Heart left ventricle (tissue), 16 donors: ENCODE data around the gene RAP1B. TPM values are rescaled to one million over a fixed set of nuclear protein-coding genes. Genes with fewer than 3 reads are reported as not detected.

ENCODE experiments used
- ATAC-seq, 4 donors: fragments of 200-7000 bp; cut with Tn5 transposase; one replicate each; pipeline ENCODE4 v1.9.1; 2020 to 2022; ENCODE audit warnings: moderate library complexity in 4 of 4, mild to moderate bottlenecking in 3 of 4, moderate number of reproducible peaks in 1 of 4
- DNase-seq, 5 donors: peaks; one replicate each; pipeline ENCODE4 v3.0.0-alpha.2; 2020
- H3K27ac ChIP-seq, 12 donors: fragments of 200-600 bp; sonication (generic) in 4 of 12; one replicate each; pipeline versions ENCODE4 v1.5.0 to v1.8.0; 2016 to 2022; ENCODE audit warnings: mild to moderate bottlenecking in 2 of 12
- H3K27me3 ChIP-seq, 9 donors: fragments of 200-600 bp; sonication (generic) in 2 of 9; one replicate each; pipeline versions ENCODE4 v1.5.1 to v1.8.0; 2016 to 2022; ENCODE audit warnings: mild to moderate bottlenecking in 3 of 9
- H3K36me3 ChIP-seq, 9 donors: fragments of 200-600 bp; sonication (generic) in 2 of 9; one replicate each; pipeline versions ENCODE4 v1.5.0 to v1.8.0; 2018 to 2022; ENCODE audit warnings: mild to moderate bottlenecking in 2 of 9
- H3K4me1 ChIP-seq, 12 donors: fragments of 200-600 bp; sonication (generic) in 4 of 12; one replicate each; pipeline versions ENCODE4 v1.5.0 to v1.8.0; 2016 to 2022; ENCODE audit warnings: mild to moderate bottlenecking in 3 of 12
- H3K4me3 ChIP-seq, 12 donors: fragments of 200-600 bp; sonication (generic) in 4 of 12; one replicate each; pipeline versions ENCODE4 v1.5.0 to v1.8.0; 2017 to 2022; ENCODE audit warnings: mild to moderate bottlenecking in 9 of 12, moderate library complexity in 4 of 12
- H3K9me3 ChIP-seq, 12 donors: fragments of 200-600 bp; sonication (generic) in 4 of 12; one replicate each; pipeline versions ENCODE4 v1.5.0 to v1.8.0; 2016 to 2022; ENCODE audit warnings: mild to moderate bottlenecking in 1 of 12
- CTCF ChIP-seq, 12 donors: fragments of 200-600 bp; sonication (generic) in 4 of 12; IDR thresholded peaks; one replicate each; pipeline versions ENCODE4 v1.5.0 to v1.8.0; 2018 to 2022; ENCODE audit warnings: antibody characterized with exemption in 12 of 12, mild to moderate bottlenecking in 5 of 12
- POLR2A ChIP-seq, 2 donors: fragments of 450-650 bp; IDR thresholded peaks; one replicate each; pipeline ENCODE4 v1.6.1; 2017; ENCODE audit warnings: antibody characterized with exemption in 2 of 2, mild to moderate bottlenecking in 2 of 2, moderate library complexity in 2 of 2
- WGBS, 4 donors: extraction: QIAGEN DNeasy Blood & Tissue Kit in 2 of 4; methylation state at CpG; one replicate each; pipeline versions ENCODE4 v1.1.5 to v1.1.7; 2013 to 2018; 5-methylcytosine and 5-hydroxymethylcytosine counted together
- intact Hi-C, 10 donors: fragments of 100-400 bp; cut with DNase I; formaldehyde crosslinking; loops; one replicate each; pipeline versions ENCODE4 v1.11.1 to v1.14.2; 2022
- polyA plus RNA-seq, 2 donors: library from polyadenylated mRNA; stranded (reverse); fragments of 200-250 nt; gene quantifications; one replicate each; pipeline ENCODE4 v1.2.3, GENCODE V29; 2013
- total RNA-seq, 9 donors: library from RNA; depleted of rRNA in 2 of 9; stranded (reverse); fragments of >200 nt in 2 of 9; fragmentation: NEBNext Ultra II Directional in 3 of 9; extraction: Animal tissue kit (Norgen Biotek cat#: 25700) in 3 of 9; gene quantifications; one replicate each; pipeline versions ENCODE4 v1.1.0 to v1.2.4, GENCODE V29; 2016 to 2023
- donor health status: ischemic (EF 13 %, LVEDD 7.1; RV severe dilation, severe dysfunction).
- donor health status: healthy with polysubstance abuse.
- donor health status: DM: no; HTN: yes; CAD: no.
- donor health status: DM: no; HTN: no; CAD: no.
- donor health status: ischemic (EF 25% LVEDD 6.9; RV normal size, moderate dysfunction).
- donor health status: ischemic (EF 25% LVEDD 5.7; RV mildly dilated, moderate dysfunction).
- donor health status: healthy.
- donor health status: DM: yes; HTN: yes; CAD: no.
- donor health status: ischemic (EF 35%, LVEDD 5.7; RV mildly dilated, moderate dysfunction).
- donor health status: nonischemic (EF 11% LVEDD 7.7; RV severe dilation, severe dysfunction).
- donor health status: DM: yes; HTN: yes; CAD: no.
- donor health status: PGD.
- donor health status: ischemic (EF 29% LVEDD 5.4; RV normal size, mild dysfunction).
- donor health status: nonischemic (EF 23%, LVEDD 6.1; RV moderate dilation, normal function).

The RAP1B gene
- total and polyA plus RNA-seq, 11 donors, result 25.3 to 113 (median 52.2) TPM

DNA sequence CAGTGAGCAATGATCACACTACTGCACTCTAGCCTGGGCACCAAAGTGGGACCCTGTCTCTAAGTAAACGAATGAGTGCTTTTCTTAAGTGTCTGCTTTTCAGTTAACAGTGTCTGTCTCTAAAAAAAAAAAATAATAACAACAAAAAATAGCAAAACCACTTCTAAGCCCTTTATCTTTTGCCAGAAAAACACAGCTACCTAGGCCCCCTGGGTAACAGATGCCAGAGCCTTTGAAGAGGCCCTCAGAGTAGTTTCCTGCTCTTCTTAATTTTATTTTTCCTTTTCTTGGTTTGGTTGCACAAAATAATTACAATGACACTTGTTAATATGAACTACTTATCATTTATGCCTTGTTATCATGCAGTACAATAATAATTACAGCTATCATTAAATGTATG is 32.8 kb upstream of the RAP1B start:
- Histone ChIP-seq H3K4me1 (no peaks in the 10 kb centered on the region), H3K9me3 (no peaks in the 10 kb centered on the region), H3K36me3 (no peaks in the 10 kb centered on the region), H3K27ac (no peak overlapping the region), H3K4me3 (no peak overlapping the region), H3K27me3 (no peaks in the 10 kb centered on the region)
- DNase-seq (no peak), ATAC-seq (no peak)
- 52 to 86% (median 76%) methylated on average over 1 of the region's 1 CpG for WGBS, 4 donors
- intact Hi-C loops, result no loop called here
- TF ChIP-seq POLR2A (IDR thresholded peaks at IDR 0.05) (no peak), CTCF (IDR thresholded peaks at IDR 0.05) (no peak)

DNA sequence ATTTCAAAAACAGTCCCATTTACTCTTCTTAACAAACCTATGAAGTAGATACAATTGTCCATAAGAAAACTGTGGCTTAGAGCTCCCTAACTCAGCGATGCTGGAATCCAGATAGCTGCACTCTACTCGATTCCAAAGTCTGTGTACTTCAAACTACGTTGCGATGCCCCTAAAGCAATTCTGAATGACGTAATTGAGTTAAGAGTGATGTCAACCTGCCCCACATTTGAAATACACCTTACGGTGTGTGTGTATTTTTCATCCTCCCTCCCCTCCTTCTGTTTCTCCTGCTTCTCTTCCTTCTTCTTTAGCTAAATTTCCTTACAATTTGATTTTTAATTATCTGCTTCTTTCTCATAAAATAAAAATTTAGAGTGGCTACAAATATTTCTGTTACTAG is 31.9 kb upstream of the RAP1B start:
- TF ChIP-seq POLR2A (IDR thresholded peaks at IDR 0.05), result no peak
- no peak for TF ChIP-seq CTCF (IDR thresholded peaks at IDR 0.05)
- Histone ChIP-seq H3K4me3 (no peak overlapping the region), H3K4me1 (no peaks in the 10 kb centered on the region), H3K9me3 (no peaks in the 10 kb centered on the region), H3K27me3 (no peaks in the 10 kb centered on the region), H3K27ac (no peak overlapping the region), H3K36me3 (no peaks in the 10 kb centered on the region)
- no peak for DNase-seq
- no peak for ATAC-seq
- 84 to 91% (median 89%) methylated on average over 6 of the region's 6 CpGs for WGBS, 4 donors
- intact Hi-C loops, result no loop called here

- no peaks in the 10 kb centered on the region for H3K4me1 ChIP-seq
- no peak overlapping the region for H3K4me3 ChIP-seq
- DNase-seq (no peak), ATAC-seq (no peak)
- H3K27me3 ChIP-seq, result no peaks in the 10 kb centered on the region
- H3K27ac ChIP-seq, result no peak overlapping the region
- no peaks in the 10 kb centered on the region for H3K36me3 ChIP-seq
- intact Hi-C loops, result no loop called here
- no peaks in the 10 kb centered on the region for H3K9me3 ChIP-seq
- TF ChIP-seq CTCF (IDR thresholded peaks at IDR 0.05), result no peak
- no peak for TF ChIP-seq POLR2A (IDR thresholded peaks at IDR 0.05)
- WGBS, 4 donors, result 85 to 88% (median 86%) methylated on average over 5 of the region's 5 CpGs
These were observed 31.4 kb upstream of the RAP1B start for GRCh38 chr12:68579254-68579653.

DNA sequence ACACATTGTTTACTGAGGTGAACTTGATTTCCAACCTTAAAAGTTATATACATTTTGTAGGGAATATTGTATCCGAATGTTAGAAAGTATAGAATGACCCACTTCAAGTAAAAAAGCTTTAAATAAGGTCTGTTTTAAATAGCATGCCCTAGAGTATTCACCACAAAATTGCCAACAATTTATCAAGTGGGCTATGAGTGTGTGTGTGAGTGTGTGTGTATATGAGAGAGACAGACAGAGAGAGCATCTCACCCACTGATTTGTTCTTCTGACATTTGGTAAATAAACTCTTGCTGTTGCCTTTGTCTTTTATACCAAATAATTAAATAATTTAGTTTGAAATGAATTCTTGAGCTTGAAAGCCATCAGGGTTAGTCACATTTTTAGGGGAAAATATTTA is 29.8 kb upstream of the RAP1B start:
- H3K27ac ChIP-seq, result no peak overlapping the region
- no peaks in the 10 kb centered on the region for H3K27me3 ChIP-seq
- DNase-seq (no peak), ATAC-seq (no peak)
- no peaks in the 10 kb centered on the region for H3K4me1 ChIP-seq
- TF ChIP-seq CTCF (IDR thresholded peaks at IDR 0.05) (no peak), POLR2A (IDR thresholded peaks at IDR 0.05) (no peak)
- H3K9me3 ChIP-seq, result no peaks in the 10 kb centered on the region
- H3K36me3 ChIP-seq, result no peaks in the 10 kb centered on the region
- 88 to 98% (median 97%) methylated on average over 1 of the region's 1 CpG for WGBS, 4 donors
- intact Hi-C loops, result no loop called here
- H3K4me3 ChIP-seq, result no peak overlapping the region
